ENCODE measurements around the gene ADD3.

DNA sequence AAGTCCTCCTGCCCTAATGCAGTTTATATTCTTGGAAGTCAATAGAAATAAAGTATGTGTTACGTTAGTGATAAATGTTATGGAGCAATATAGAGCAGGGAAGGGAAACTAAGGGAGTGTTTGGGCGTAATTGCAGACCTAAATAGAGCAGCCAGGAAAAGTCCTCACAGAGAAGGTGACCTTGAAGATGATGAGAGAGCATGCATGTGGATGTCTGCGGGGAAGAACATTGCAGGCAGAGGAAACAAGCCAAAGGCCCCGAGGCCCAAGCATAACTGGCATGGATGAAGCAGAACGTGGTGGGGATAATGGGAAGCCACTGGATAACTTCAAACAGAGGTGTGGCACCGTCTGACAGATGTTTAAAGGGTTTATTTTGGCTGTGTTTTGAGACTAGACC lies 12.5 kb downstream of the ADD3 start:
- TF ChIP-seq, protein P1, sequence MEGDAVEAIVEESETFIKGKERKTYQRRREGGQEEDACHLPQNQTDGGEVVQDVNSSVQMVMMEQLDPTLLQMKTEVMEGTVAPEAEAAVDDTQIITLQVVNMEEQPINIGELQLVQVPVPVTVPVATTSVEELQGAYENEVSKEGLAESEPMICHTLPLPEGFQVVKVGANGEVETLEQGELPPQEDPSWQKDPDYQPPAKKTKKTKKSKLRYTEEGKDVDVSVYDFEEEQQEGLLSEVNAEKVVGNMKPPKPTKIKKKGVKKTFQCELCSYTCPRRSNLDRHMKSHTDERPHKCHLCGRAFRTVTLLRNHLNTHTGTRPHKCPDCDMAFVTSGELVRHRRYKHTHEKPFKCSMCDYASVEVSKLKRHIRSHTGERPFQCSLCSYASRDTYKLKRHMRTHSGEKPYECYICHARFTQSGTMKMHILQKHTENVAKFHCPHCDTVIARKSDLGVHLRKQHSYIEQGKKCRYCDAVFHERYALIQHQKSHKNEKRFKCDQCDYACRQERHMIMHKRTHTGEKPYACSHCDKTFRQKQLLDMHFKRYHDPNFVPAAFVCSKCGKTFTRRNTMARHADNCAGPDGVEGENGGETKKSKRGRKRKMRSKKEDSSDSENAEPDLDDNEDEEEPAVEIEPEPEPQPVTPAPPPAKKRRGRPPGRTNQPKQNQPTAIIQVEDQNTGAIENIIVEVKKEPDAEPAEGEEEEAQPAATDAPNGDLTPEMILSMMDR (IDR thresholded peaks at IDR 0.05): no peak
- TF ChIP-seq, protein P2, sequence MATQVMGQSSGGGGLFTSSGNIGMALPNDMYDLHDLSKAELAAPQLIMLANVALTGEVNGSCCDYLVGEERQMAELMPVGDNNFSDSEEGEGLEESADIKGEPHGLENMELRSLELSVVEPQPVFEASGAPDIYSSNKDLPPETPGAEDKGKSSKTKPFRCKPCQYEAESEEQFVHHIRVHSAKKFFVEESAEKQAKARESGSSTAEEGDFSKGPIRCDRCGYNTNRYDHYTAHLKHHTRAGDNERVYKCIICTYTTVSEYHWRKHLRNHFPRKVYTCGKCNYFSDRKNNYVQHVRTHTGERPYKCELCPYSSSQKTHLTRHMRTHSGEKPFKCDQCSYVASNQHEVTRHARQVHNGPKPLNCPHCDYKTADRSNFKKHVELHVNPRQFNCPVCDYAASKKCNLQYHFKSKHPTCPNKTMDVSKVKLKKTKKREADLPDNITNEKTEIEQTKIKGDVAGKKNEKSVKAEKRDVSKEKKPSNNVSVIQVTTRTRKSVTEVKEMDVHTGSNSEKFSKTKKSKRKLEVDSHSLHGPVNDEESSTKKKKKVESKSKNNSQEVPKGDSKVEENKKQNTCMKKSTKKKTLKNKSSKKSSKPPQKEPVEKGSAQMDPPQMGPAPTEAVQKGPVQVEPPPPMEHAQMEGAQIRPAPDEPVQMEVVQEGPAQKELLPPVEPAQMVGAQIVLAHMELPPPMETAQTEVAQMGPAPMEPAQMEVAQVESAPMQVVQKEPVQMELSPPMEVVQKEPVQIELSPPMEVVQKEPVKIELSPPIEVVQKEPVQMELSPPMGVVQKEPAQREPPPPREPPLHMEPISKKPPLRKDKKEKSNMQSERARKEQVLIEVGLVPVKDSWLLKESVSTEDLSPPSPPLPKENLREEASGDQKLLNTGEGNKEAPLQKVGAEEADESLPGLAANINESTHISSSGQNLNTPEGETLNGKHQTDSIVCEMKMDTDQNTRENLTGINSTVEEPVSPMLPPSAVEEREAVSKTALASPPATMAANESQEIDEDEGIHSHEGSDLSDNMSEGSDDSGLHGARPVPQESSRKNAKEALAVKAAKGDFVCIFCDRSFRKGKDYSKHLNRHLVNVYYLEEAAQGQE (IDR thresholded peaks at IDR 0.05; ENCODE audit: insufficient read depth in 1 of 2, low read depth in 2 of 2, low read length in 1 of 2): no peak
- TF ChIP-seq SIN3A (IDR thresholded peaks at IDR 0.05; ENCODE audit: borderline replicate concordance, insufficient read depth, low read depth, low read length): no peak
- no peak for TF ChIP-seq POLR2AphosphoS5 (IDR thresholded peaks at IDR 0.05; ENCODE audit: low read depth, low read length)

Data from Panc1 (cell line).